ELF-1 (cell line): ENCODE measurements around the gene IL10.

Experiments
- DNase-seq: peaks from one replicate; pipeline ENCODE4 v3.0.0-alpha.2; 2016; ENCODE audit warnings: low read depth, low spot score

The IL10 gene

DNA sequence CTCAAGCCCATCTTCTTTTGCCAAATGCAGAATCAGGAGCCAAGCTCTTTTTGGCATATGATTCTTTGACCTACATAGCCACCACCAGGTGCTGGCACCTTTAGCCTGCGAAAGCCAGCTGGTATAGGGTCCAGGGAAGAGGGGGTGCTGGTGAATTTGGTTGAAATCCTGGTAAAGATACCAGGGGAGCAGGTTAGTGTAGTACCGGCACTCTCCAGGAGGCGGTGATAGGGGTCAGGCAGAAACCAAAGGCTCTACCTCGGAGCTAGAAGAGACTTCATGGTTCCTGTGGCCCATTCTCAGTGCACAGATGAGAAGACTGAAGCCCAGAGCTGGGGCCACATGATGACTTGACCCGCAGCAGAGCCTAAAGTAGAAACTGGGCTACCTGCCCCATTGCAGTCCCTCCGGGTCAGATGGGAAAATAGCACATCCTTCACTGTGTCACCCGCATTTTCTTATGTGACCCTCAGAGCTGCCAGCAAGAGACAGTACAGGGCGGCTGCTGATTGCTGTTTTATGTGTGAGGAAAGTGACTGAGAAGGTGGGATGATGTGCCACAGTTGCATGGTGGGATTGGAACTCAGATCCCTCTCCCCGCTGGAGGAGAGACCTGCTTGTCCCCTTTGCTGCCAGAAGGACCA is 37.7 kb downstream of the IL10 start:
- DNase-seq: peak; percentile 53

DNA sequence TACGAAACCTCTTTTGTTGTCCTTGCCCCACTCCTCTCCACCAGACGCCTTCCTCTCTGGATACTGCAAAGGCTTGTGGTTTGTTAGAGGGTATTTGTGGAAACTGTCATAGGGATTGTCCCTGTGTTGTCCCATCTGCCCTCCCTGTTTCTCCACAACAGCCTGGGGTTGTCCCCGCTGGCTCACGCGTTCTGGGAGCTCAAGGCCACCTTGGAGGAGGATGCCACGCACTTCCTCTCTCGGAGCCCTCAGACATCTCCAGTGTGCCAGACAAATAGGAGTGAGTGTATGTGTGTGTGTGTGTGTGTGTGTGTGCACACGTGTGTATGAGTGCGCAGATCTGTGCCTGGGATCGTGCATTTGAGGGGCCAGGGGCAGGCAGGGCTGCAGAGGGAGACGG is 39.3 kb downstream of the IL10 start:
- DNase-seq: no peak

GRCh38 chr1:206732508-206732907 is 39.8 kb downstream of the IL10 start:
- no peak for DNase-seq

DNA sequence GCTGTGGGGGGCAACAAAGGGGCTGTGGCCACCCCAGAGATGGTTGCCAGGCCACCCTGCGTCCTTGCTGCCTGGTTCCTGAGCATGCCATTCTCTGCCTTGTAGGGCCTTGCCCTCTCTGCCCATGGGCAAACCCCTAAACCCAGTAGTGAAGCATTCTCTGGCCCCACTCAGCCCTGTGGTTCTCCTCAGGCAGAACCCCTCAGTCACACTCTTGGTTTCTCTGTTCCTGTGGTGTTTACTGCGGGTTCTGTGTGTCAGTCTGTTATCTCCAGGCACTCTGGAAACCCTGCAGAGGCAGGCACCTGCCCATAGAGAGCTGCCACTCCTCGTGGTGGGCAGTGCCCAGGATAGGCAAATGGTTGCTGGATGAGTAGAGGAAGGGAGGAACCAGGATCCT is 42.8 kb downstream of the IL10 start:
- DNase-seq: no peak

DNA sequence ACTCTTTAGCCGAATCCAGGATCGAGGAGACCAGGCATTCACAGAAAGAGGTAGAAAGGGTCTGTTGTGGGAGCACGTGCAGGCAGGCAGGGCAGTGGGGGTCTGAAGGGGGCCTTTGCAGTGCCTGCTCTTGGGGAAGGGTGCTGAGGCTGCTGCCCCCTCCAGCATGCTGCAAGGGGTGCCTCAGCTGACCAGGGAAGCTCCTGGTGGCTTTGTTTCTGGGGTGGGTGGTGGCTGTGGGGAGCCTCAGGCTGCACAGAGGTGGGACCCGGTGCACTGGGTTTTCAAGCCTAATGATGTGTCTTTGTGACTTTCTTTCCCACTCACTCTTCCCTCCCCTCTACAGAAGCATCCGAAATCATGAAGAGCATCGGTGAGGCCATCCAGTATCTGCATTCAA is 43.2 kb downstream of the IL10 start:
- DNase-seq: no peak

DNA sequence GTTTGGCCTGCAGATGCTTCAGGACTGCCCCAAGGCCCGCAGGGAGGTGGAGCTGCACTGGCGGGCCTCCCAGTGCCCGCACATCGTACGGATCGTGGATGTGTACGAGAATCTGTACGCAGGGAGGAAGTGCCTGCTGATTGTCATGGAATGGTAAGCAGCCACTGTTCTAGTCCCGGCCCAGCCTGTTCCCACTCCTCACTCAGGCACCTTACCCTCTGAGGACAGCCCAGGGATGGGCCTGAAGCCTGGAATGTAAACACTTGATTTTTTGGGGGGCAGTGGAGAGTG is 43.7 kb downstream of the IL10 start:
- DNase-seq: no peak

GRCh38 chr1:206727981-206728696 is 44.2 kb downstream of the IL10 start:
- DNase-seq: no peak

- peak; percentile 61 for DNase-seq
These were observed 47.0 kb downstream of the IL10 start for GRCh38 chr1:206725109-206725963.

DNA sequence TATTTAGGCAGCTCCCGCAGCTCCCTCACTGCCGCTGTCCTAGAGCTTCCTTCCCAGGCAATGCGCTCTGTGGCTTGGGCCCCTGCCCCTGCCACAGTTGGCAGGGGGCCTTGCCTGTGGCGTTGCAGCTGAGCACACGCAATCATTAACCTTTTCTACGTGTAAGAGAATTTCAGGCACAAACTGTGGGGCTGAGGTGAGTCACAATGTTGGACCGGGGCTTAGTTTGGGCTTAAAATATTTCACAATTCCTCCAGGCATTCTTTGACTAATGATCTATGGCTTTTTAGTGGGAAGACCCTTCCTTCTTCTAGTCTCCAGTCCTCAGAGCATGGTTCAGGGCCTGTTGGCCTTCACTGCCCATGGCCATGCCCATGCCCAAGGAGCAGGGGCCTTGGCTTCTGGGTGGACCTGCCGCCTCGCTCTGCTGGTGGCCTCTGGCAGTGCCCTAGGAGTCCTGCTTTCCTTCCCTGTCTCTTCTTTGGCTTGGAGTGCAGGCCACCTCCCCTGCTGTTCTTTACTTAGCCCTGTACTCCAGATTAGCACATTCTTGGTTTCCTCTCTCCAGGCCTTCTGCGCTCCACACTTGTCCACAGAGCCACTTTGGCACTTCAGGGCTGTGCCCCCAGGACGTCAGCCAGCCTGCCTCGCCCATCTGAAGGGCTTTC is 48.4 kb downstream of the IL10 start:
- peak; percentile 64 for DNase-seq

- no peak for DNase-seq
These were observed 48.9 kb downstream of the IL10 start for GRCh38 chr1:206723462-206723804.

DNA sequence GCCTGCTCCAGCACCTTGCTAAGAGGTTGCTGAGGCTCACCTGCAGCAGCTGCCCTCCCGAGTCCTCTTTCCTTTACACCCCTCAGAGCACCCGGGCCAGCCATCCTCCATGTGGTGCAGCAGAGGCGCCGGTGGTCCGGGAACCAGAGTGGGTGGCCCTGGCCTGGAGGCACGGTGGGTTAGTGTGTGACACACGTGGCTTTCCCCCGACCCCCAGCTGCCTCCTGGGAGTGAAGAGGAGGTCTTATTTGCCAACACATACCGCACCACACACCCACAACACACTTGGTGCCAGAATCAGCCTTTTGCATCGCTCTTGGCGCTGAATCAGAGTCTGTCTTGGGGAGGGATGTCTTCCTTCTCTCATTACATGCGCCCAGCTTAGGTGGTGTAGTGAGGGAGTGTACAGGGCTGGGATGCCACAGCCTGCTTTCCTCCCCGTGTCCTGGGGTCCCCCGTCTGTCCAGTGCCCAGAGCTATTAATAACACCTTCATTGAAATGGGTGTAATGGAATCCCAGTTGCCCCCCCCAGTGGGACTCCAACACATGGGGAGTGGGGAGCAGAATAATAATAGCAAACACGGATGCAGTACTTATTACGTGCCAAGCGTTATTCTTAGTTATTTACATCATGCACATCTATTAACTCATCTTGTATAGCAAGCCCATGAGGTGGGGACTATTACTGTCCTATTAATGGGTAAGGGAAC is 49.4 kb downstream of the IL10 start:
- DNase-seq: no peak

DNA sequence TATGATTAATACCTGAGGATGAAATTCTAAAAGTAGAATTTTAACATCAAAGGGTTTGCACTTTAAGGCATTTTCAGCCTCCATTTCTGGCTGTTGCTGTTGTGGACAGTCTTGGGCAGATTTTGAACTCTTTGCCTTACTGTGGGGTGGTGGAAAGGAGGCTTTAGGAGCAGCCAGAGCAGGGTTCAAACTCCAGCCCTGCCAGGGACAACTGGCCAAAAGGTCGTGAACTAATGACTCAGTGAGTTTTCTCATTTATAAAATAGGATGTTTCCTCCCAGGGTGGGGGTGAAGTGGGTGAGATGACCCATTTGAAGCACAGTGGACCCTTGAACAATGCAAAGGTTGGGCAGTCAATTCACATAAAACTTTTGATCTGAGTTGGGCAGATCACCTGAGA is 50.8 kb downstream of the IL10 start:
- DNase-seq: no peak

GRCh38 chr1:206719169-206719839 is 53.0 kb downstream of the IL10 start:
- DNase-seq: no peak

DNA sequence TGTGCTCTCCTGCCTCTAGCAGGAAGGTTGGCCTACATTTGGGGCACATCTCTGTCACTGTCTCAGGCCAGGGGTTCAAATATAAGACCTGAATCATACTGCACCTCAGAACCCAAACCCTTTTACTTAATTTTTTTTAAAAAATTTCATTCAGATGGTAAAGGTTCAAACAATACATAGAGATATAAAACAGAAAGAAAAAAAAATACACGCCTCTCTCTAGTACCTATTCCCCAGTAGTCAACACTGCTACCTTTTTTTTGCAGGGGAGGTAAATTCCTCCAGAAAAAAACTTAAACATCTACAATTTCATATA is 54.7 kb downstream of the IL10 start:
- DNase-seq: no peak
